ENCODE results near the gene CHRM3. TPM values are rescaled to one million over a fixed set of nuclear protein-coding genes. Genes with fewer than 3 reads are reported as not detected.

Gene CHRM3
- polyA plus RNA-seq, 1 donor (not counting 4 experiments of a cell fraction or from before 2014, with no cell fraction given) = not detected

- Histone ChIP-seq H3K4me2 (ENCODE audit: control insufficient read depth, extremely low read depth, insufficient read depth, low read depth, low read length) (no peak overlapping the region), H3K4me3 (ENCODE audit: control insufficient read depth in 2 of 3, extremely low read depth in 1 of 3, insufficient read depth in 2 of 3, low read depth in 1 of 3, low read length in 3 of 3) (no peak overlapping the region), H3K4me1 (ENCODE audit: control insufficient read depth, extremely low read depth, insufficient read depth, low read length) (no peaks in the 10 kb centered on the region), H3K27ac (ENCODE audit: control insufficient read depth, insufficient read depth, low read length) (no peak overlapping the region), H4K20me1 (ENCODE audit: control insufficient read depth, extremely low read depth, insufficient read depth, low read length) (no peaks in the 10 kb centered on the region), H3K9me3 (ENCODE audit: control insufficient read depth, low read depth, low read length) (no peaks in the 10 kb centered on the region), H3K27me3 (ENCODE audit: control insufficient read depth, extremely low read depth, insufficient read depth, low read length) (no peaks in the 10 kb centered on the region), H3K9me1 (ENCODE audit: control insufficient read depth, extremely low read depth, insufficient read depth, low read length) (no peaks in the 10 kb centered on the region), H3K9ac (ENCODE audit: control insufficient read depth, extremely low read depth, insufficient read depth, low read length) (no peak overlapping the region), H3K36me3 (ENCODE audit: control insufficient read depth in 2 of 2, extremely low read depth in 1 of 2, insufficient read depth in 2 of 2, low read length in 2 of 2) (no peaks in the 10 kb centered on the region), H3K79me2 (ENCODE audit: control insufficient read depth, insufficient read depth, low read length) (no peaks in the 10 kb centered on the region), H2AFZ (ENCODE audit: control insufficient read depth, low read length) (no peak overlapping the region)
- DNase-seq (ENCODE audit: low read depth, low spot score) = no peak
- TF ChIP-seq EZH2 (IDR thresholded peaks at IDR 0.05; ENCODE audit: low read length) = no peak
- no peak for TF ChIP-seq CTCF (optimal IDR thresholded peaks at IDR 0.05 in 1 of 3, IDR thresholded peaks at IDR 0.05 in 1 of 3, conservative IDR thresholded peaks at IDR 0.05 in 1 of 3; ENCODE audit: extremely low read depth in 1 of 3, insufficient read depth in 2 of 3, low read length in 3 of 3)
- dilution Hi-C loops (cut with MboI; ENCODE audit: extremely low pct_ligation_motif_present, low sequenced_read_pairs) = no loop called here
- FAIRE-seq = no peak
Measured at GRCh38 chr1:239361403-239361802, 25.0 kb upstream of the CHRM3 start.

GRCh38 chr1:239363930-239364329, 22.4 kb upstream of the CHRM3 start:
- Histone ChIP-seq H3K9ac (ENCODE audit: control insufficient read depth, extremely low read depth, insufficient read depth, low read length) (no peak overlapping the region), H3K79me2 (ENCODE audit: control insufficient read depth, insufficient read depth, low read length) (no peaks in the 10 kb centered on the region), H3K27ac (ENCODE audit: control insufficient read depth, insufficient read depth, low read length) (no peak overlapping the region), H3K36me3 (ENCODE audit: control insufficient read depth in 2 of 2, extremely low read depth in 1 of 2, insufficient read depth in 2 of 2, low read length in 2 of 2) (no peaks in the 10 kb centered on the region), H3K4me1 (ENCODE audit: control insufficient read depth, extremely low read depth, insufficient read depth, low read length) (no peaks in the 10 kb centered on the region), H3K4me2 (ENCODE audit: control insufficient read depth, extremely low read depth, insufficient read depth, low read depth, low read length) (no peak overlapping the region), H4K20me1 (ENCODE audit: control insufficient read depth, extremely low read depth, insufficient read depth, low read length) (no peaks in the 10 kb centered on the region), H3K27me3 (ENCODE audit: control insufficient read depth, extremely low read depth, insufficient read depth, low read length) (no peaks in the 10 kb centered on the region), H3K9me1 (ENCODE audit: control insufficient read depth, extremely low read depth, insufficient read depth, low read length) (no peaks in the 10 kb centered on the region), H3K4me3 (ENCODE audit: control insufficient read depth in 2 of 3, extremely low read depth in 1 of 3, insufficient read depth in 2 of 3, low read depth in 1 of 3, low read length in 3 of 3) (no peak overlapping the region), H3K9me3 (ENCODE audit: control insufficient read depth, low read depth, low read length) (no peaks in the 10 kb centered on the region), H2AFZ (ENCODE audit: control insufficient read depth, low read length) (no peak overlapping the region)
- TF ChIP-seq EZH2 (IDR thresholded peaks at IDR 0.05; ENCODE audit: low read length) (no peak), CTCF (optimal IDR thresholded peaks at IDR 0.05 in 1 of 3, IDR thresholded peaks at IDR 0.05 in 1 of 3, conservative IDR thresholded peaks at IDR 0.05 in 1 of 3; ENCODE audit: extremely low read depth in 1 of 3, insufficient read depth in 2 of 3, low read length in 3 of 3) (no peak)
- dilution Hi-C loops (cut with MboI; ENCODE audit: extremely low pct_ligation_motif_present, low sequenced_read_pairs) = no loop called here
- no peak for FAIRE-seq
- no peak for DNase-seq (ENCODE audit: low read depth, low spot score)
